Measurements from ENCODE around the gene ALDOB.
"Not testable (repeated sequence)": the region's sequence is repeated elsewhere in the genome, so short reads cannot be mapped to it uniquely, and the experiment has no call there.

Gene ALDOB

DNA sequence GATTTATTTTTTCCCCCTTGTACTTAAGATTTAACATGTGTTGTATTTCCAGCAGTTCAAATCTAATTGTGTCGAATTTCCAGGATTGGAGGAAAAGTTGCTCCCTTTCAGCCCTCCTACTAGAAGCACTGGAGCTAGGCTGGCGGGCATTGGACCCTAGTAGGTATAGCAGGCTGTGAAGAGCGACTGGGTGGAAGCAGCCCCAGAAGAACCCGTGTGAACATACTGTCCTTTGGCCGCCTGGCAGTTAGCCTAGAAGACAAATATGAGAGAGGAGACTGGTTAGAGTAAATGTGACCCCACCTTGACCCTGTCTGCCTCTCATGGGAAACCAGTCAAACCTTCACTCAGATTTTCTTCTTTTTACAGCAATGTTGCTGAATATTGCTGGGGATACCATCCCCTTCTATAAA lies 13.9 kb downstream of the ALDOB start:
- no peak for DNase-seq (ENCODE audit: low read depth)

DNA sequence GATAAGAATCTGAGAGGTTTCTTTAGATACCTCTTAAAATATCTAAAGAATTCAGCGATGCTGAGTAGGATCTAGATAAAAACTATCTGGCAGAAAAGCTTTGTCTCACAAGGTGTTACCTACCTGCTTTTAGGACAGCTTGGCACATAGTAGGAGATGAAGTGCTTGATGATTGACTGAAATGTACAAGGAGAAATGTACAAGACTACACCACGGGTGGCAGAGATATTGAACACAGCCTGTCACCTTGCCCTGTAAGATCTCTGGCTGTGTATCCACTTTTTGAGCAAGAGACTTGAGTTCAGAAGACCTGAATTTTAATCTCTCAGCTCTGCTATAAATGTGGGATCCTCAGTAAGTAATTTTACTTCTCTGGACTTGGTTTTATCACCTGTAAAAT lies 15.7 kb downstream of the ALDOB start:
- no peak for DNase-seq (ENCODE audit: low read depth)

DNA sequence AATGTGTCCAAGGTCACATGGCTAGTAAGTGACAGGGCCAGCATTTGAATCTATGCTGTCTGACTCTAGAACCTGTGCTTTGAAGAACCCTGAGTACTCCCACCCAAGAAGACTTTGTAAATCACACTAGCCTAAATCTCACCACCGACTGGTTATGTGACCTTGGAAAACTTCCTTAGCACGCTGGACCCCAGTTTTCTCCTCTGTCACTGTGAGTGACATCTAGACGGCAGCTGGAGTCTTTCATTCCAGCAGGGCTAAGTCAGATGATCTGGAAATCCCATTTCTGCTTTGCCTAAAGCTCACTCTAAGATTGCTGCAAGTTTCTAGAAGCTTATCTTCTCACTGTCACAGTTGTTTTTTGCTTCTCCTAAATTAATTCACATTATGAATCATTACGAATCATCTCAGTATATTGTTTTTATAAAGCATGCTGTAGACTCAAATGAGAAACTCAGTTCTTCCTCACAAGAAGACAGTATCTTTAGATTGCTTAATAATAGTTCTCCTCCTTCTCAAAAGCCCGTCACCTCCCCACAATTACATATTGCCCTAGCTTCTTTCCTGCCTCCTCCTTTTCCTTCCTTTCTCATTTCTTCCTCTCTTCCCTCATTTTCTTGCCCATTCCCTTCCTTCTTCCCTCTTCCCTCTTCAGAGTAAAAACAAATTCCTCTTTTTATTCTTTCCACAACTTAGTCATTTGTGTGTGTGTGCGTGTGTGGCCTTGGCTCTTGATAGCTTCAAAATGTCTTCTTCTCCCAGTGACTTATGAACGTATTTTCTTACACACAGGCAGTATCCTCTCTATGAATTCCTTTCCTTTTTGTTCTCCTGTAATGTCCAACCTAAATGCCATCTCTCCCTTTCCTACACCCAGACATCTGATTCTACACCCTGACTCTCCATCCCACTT lies 16.8 kb downstream of the ALDOB start:
- no peak for DNase-seq (ENCODE audit: low read depth)

DNA sequence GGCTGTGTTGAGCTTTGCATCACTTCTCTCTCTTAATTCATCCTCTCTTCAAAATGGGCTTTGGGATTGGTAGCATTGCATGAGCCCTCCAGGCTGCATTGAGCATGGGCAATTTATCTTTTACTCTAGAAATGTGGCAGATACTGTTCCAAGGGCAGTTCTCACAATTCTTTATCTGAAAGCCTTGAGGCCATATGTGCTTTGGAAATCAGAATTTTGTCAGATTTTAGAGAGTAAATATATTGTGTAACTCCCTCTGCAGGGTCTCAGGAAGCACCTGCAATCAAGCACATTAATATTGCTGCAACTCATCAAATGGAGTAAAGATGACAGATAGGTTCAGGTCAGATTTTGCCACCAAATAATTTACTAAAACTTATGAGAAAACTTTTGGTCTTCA lies 17.6 kb downstream of the ALDOB start:
- DNase-seq (ENCODE audit: low read depth): no peak

DNA sequence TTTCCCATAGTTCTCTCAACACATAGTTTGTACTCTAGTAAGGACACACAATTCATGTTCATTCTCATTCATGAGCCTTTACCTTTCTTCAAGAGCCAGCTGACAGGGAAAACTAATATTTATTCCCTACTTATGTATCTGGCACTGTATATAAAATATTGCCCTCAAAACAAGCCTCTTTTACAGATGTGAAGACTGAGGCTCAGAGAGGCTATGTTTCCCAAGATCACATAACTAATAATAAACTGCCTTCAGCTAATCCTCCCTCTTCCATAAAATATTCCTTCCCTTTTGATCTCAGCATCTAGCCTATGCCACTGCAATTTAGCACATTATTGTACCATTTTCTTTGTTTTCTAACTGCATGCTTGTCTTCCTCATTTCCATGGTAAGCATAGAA lies 18.2 kb downstream of the ALDOB start:
- DNase-seq (ENCODE audit: low read depth): no peak

DNA sequence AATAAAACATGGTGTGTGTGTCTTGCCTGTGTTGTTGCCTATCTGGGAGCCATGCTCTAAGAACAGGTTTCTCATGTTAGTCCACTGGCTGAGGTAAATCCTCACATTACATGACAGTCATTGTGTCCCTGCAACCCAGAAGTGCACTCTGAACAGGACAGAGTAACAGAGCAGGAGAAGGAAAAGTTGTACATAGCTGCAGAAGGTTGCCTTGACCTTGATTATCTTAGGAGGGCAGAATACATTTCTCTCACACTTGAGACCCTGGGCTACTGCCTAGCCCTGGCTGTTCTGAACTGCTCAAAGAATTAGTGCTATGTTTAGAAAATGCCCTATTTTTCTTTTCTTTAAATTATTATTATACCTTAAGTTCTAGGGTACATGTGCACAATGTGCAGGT lies 20.0 kb downstream of the ALDOB start:
- DNase-seq (ENCODE audit: low read depth): no peak

DNA sequence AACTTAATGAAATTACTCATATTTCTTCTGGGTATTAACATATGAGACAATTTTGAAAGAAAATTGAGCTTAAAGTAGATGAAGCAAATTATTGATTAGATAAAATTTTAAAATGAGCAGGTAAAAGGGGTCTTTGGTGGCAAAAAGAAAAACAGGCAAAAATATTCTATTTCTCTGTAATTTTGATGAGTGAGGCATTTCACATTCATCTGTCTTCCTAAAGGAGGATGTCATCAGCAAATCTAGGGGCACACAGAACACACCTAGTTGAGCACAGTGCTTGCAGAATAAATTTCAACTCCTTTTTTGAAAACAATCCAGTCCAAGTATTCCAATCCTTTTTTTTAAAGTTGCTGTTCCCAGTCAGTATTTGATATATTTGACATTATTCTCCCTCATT lies 20.7 kb downstream of the ALDOB start:
- DNase-seq (ENCODE audit: low read depth): no peak

DNA sequence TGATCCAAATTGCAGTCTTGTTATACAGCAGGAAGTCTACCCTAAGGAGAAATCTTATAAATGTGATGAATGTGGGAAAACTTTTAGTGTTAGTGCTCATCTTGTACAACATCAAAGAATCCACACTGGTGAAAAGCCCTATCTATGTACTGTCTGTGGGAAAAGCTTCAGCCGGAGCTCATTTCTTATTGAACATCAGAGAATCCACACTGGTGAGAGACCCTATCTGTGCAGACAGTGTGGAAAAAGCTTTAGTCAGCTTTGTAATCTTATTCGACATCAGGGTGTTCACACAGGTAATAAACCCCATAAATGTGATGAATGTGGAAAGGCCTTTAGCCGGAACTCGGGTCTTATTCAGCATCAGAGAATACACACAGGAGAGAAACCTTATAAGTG lies 26.5 kb downstream of the ALDOB start:
- no peak for DNase-seq (ENCODE audit: low read depth)

DNA sequence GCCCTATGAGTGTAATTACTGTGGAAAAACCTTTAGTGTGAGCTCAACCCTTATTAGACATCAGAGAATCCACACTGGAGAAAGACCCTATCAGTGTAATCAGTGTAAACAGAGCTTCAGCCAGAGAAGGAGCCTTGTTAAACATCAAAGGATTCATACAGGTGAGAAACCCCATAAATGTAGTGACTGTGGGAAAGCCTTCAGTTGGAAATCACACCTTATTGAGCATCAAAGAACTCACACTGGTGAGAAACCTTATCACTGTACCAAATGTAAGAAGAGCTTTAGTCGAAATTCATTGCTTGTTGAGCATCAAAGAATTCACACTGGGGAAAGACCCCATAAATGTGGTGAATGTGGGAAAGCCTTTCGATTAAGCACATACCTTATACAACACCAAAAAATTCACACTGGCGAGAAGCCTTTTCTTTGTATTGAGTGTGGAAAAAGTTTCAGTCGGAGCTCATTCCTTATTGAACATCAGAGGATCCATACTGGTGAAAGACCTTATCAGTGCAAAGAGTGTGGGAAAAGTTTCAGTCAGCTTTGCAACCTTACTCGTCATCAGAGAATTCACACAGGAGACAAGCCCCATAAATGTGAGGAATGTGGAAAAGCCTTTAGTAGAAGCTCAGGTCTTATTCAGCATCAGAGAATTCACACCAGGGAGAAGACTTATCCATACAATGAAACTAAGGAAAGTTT lies 27.0 kb downstream of the ALDOB start:
- no peak for DNase-seq (ENCODE audit: low read depth)

DNA sequence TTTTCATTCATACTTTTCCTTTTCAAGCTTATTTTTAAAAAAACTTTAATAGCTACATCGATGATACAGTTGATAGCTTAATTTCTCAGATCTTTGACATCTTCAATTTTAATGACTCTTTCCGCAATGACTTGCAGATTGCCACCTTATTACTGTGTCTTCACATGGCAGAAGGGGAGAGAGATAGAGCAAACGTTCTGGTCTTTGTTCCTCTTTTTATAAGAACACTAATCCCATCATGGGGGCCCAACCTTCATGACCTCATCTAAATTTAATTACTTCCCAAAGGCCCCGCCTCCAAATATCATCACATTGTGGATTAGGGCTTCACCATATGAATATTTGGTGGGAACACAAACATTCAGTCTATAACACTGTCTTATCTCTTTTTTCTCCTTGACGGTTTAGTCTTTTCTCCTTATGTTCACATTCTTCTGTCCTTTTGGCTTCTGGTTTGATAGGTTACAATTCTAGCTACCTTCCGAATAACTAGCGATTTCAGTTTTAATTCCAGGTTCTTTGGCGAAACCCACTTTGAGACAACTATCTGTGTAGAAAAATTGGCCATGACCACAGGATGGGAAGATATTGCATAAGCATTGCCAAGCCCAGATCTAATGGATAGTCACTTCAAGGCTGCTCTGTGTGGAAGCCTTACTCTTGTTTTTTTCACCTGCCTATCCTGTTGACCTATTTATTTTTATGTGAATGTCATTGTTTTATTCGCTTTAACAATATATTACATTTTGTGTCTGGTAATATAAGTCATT lies 31.9 kb downstream of the ALDOB start:
- DNase-seq (ENCODE audit: low read depth): no peak

DNA sequence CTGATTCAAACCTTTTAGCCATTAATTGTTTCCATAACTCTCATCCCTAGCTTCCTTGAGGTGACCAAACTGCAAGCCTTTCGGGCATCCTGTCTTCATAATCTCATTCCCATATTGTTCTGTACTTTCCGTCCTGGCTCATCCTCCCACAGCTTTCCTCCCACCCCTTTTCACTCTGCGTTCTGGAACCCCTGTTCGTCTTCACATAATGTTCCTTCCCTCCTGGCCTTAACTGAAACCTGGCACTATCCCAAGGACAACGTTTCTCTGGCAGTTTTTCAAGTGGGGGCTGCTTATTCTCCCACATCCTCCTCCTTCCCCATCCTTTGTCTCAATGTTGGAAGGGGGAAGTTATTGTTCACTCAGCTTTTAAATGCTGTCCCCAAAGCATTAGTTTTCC lies 35.5 kb downstream of the ALDOB start:
- DNase-seq (ENCODE audit: low read depth): no peak

DNA sequence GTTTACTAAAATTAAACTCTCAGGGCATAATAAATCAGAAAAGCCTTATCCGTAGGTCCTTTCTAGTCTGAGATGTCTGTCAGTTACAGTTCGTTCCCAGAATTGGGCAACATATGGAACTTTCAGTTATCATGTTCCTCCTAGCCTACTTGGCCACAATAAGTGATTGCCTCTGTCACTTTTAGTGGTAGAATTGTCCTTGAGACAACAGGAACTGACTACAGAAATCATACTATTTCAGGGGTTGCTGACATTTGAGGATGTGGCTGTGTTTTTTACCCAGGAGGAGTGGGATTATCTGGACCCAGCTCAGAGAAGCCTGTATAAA lies 36.0 kb downstream of the ALDOB start:
- DNase-seq (ENCODE audit: low read depth): no peak

DNA sequence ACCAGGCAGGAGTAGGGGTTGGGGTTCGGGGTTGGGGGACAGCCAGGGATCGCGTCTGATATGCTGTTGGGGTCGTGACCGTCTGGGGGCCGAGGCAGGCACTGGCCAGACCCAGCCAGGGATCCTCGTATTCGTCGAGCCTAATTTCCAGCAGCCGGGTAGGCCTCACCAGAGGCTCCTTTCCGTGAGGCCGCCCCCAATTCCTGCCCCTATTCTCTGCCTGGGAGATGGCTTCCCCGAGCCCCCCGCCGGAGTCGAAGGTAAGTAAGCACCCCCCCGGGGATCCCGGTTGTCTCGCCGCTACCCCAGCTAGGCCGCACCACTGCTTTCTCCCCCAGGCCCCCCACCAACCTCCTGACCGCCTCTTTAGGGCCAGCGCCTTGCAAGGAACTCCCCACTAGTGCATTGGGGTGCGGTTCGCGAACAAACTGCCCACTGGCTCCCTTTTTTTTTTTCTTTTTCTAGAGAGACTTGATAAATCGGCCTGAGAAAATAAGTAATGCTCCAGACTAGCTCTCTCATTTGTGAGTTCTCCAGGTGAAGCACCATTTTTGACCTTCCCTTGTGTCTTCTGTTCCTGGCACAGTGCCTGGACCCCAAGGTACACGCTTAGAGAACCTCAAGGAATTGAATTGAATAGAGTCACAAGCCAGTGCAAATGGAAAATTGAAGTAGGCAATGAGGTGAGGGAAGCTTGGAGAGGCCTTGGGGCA lies 36.5 kb downstream of the ALDOB start:
- DNase-seq (ENCODE audit: low read depth): peak; percentile 3

DNA sequence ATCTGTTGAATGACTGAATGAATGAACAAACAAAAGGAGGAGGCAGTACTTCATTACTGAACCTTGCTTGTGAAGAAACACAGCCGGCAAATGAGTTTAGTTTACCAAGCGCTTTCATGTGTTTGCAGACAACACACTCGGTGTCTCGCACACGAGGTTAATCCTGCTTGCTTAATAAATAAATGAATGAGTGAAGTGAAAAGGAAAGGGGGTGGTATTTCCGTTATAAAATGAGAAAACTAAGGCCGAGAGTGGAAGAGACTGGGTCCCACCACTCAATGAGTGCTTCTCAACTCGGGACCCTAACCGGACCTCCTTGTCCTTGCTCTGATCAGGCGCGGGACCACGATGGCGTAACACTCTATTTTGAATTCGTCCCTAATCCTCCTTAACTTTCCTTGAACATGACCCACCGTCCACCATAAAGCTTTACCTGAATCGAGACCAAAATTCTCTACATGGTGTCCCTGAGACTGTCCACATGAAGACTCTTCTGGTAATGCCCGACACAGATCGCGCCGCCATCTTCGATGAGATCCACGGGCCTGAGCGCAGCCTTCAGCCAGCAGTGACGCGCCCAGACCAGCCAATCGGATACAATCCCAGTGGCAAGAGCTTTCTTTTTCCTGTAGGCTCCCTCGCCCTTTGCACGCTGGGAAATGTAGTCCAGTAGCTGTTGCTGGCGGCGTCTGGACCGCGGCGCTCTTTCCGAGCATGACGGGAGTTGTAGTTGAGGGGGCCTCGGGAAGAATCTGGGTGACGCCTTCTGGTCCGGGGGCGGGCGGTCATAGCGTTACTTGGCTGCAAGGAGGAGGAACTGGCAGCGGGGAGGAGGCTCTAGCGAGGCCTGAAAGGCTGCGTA lies 37.3 kb downstream of the ALDOB start, which contains the start of the genes MRPL50 and ZNF189:
Gene MRPL50, minus strand, starts transcription at position 551 of the 862 bp plus-strand sequence. Its CDS starts 26 bp downstream, at position 525.
Gene ZNF189, plus strand, starts transcription at position 784 of the 862 bp plus-strand sequence. CDS start 306 bp downstream, outside the sequence.
- DNase-seq (ENCODE audit: low read depth): peak; percentile 94

DNA sequence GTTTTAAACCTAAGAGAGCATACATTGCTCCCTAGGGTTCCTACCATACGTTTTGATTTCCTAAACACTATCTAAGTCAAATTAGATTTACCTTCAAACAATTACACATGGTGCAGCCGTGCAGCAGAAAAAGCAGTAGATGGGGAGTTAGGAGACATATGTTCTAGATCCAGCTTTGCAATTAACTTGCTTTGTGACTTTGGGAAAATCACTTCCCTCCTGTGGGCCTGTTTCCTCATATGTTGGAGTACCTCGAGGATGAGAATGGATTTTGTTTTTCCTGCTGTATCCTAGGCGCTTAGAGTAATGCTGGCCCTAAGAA lies 37.9 kb downstream of the ALDOB start:
- no peak for DNase-seq (ENCODE audit: low read depth)

DNA sequence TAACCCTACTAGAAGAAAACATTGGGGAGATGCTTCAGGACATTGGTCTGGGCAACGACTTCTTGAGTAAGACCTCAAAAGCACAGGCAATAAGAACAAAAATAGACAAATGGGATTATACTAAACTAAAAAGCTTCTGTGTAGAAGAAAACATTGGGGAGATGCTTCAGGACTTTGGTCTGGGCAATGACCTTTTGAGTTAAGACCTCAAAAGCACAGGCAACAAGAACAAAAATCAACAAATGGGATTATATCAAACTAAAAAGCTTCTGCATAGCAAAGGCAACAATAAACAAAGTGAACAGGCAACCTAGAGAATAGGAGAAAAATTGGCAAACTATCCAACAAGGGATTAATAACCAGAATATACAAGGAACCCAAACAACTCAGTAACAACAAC lies 40.9 kb downstream of the ALDOB start:
- no peak for DNase-seq (ENCODE audit: low read depth)

DNA sequence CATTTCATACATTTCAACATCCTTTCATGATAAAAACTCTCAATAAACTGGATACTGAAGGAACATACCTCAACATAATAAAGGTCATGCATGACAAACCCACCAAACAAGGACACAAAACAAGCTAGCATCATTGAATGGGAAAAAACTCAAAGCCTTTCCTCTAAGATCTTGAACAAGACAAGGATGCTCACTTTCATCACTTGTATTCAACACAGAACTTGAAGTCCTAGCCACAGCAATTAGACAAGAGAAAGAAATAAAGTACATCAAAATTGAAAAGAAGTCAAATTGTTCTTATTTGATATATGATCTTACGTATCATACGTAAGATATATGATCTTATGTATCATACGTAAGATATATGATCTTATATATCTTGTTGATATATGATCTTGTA lies 42.4 kb downstream of the ALDOB start:
- no peak for DNase-seq (ENCODE audit: low read depth)

DNA sequence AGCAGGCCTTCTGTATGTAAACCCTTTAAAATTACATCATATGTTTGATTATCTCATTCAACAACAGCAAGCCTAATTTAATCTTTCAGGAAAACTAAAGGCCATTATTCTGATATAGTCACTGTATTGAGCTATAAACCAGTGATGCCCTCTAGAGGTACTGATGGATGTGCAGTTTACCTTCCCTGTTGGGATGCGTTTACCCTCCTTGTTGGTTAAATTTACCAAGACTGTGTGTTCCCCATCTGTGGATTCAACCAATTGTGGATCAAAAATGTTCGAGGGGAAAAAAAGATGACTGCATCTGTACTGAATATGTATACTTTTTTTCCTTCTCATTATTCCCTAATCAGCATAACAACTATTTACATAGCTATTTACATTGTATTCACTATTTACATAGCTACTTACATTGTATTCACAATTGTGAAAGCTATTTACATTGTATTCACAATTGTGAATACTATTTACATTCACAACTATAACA lies 47.0 kb downstream of the ALDOB start:
- no peak for DNase-seq (ENCODE audit: low read depth)

DNA sequence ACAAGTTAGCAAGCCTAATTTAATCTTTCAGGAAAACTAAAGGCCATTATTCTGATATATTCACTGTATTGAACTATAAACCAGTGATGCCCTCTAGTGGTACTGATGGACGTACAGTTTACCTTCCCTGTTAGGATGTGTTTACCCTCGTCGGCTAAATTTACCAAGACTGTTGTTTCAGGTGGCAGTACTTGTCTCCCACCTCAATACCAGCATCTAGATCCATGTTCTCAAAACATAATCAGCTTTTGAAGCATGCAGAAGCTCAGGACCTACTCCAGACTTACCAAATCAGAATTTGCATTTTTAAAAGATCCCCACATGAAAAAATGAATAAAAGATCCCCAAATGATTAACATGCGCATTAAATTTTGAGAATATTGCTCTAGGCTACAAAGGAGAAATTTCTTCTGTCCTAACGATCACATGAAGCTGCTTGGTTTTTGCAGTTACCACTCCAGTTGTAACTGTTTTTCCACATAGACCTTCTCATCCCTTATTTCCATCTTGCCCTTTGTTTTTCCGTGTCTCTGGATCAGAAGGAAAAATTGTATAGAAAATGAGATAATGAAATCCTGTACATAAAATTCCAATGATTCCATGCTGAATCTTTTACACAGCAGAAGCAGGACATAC lies 47.6 kb downstream of the ALDOB start:
- DNase-seq (ENCODE audit: low read depth): no peak

DNA sequence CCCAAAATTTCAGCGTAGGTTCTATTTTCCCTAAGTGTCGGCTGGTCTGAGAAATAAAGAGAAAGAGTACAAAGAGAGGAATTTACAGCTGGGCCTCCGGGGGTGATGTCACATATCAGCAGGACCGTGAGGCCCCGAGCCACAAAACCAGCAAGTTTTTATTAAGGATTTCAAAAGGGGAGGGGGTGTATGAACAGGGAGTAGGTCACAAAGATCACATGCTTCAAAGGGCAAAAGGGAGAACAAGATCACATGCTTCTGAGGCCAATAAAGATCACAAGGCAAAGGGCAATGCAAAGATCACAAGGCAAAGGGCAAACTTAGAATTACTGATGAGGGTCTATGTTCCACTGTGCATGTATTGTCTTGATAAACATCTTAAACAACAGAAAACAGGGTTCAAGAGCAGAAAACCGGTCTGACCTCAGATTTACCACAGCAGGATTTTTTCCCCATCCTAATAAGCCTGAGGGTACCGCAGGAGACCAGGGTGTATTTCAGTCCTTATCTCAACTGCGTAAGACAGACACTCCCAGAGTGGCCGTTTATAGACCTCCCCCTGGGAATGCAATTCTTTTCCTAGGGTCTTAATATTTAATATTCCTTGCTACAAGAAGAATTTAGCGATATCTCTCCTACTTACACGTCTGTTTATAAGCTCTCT lies 50.6 kb downstream of the ALDOB start, which contains the start of gene BAAT:
Gene BAAT, minus strand, starts transcription at position 134 of the 664 bp plus-strand sequence. CDS start 13,602 bp downstream, outside the sequence.
- not testable (repeated sequence) for DNase-seq (ENCODE audit: low read depth)
